ENCODE results near the gene BEGAIN.

Gene BEGAIN

DNA sequence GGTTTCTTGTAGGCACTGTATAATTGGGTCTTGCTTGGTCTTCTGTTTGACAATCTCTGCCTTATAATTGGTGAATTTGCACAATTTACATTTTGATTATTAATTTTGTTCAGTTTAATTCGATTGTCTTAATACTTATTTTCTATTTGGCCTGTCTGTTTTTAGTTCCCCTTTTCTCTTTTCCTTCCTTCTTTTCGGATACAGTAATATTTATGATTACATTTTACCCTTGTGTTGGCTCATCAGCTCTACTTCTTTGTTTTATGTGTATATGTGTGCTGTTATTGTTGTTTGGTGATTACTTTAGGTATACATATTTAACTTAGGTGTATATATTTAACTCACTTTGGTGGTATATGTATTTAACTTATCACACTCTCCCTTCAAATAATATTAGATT, 12.8 kb upstream of the BEGAIN start:
- no peak for FAIRE-seq

DNA sequence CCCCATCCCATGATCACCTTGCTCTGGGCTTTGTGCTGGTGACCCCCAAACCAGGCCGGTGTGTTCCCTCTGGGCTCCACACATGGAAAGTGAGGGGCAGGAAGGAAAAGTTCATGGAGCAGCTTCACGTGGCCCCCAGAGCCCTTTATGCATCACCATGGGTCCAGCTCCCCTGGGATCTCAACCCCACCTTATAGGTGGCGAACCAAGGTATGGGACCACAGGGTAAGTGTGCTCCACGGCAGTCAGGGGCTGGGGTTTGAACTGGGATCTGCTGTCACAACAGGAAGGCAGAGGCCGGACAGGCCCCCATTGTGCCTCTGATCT, 7.4 kb upstream of the BEGAIN start:
- FAIRE-seq: no peak

DNA sequence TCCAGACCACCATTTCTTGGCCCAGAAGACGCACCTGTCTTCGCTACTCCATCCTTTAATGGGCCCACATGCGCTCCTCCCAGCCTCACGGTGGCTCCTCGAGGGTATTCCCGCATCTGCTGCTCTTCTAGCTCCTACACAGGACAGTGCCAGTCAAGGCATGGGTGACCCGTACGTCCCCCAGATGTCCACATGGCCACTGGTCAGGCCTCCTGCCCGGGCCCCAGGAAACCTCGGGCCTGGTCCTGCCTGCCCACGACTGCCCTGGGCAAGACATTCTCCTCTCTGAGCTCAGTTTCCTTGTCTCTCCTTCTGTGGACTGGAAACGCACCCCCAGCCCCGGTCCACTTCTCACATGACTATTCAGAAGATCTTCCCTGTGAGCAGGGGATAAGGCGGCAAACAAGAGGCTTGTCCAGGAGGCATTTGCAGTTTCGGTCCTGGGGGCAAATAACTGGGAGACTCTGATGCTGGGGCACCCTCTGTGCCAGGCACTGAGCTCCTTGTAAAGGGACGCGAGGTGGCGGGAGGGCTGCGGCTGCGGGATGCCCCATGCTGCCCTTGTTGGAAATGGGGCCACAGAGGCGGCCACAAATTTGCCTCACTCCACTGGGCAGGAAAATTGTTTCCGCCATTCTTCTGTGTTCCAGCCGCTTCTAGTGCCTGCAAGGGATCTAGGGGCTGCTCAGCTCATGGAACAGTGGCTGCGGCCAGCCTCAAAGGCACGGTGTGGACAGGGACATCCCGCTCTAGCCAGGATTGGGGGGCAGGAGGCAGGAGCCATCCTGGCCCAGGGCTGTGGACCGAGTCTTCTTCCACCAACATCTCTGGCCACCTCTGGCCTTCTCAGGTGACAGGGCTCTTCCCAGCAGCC, 6.8 kb upstream of the BEGAIN start:
- FAIRE-seq: no peak

DNA sequence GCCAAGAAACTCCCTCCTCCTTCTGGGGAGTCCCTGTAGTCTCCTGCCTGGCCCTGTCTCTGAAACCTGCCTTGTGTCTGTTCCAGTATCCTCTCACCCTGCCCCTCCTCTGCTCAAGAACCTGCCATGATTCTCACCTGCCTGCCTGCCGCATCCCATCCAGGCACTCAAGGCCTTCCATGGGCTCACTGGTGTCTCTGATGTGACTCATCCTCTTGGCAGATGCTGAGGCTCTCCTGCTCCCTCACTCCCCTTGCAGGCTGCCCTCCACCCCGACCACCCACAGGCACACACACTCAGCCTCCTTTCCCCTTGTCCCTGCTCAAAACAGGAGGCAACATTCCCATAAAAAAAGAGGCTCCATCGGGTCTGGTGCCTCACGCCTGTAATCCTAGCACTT, 5.8 kb upstream of the BEGAIN start:
- FAIRE-seq: no peak

DNA sequence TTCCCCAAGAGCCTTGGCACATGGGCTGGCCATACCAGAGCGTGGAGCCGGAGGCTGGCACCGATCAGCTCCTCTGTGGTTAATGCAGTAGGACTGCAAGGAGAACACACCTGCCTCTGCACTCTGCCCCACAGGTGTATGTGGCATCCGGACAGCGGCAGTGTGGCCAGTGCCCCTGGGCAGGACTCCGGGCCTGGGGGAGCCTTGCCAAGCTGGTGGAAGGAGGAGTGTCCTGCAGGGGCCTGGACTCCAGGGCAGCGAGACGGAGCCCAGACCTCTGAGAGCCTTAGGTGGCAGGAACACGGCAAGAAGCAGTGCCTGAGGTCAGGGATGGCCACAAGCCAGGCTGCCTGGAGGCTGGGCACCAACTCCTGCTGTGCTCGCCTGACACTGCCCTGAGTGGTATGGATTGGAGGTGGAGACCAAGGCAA, 5.3 kb upstream of the BEGAIN start:
- FAIRE-seq: no peak

DNA sequence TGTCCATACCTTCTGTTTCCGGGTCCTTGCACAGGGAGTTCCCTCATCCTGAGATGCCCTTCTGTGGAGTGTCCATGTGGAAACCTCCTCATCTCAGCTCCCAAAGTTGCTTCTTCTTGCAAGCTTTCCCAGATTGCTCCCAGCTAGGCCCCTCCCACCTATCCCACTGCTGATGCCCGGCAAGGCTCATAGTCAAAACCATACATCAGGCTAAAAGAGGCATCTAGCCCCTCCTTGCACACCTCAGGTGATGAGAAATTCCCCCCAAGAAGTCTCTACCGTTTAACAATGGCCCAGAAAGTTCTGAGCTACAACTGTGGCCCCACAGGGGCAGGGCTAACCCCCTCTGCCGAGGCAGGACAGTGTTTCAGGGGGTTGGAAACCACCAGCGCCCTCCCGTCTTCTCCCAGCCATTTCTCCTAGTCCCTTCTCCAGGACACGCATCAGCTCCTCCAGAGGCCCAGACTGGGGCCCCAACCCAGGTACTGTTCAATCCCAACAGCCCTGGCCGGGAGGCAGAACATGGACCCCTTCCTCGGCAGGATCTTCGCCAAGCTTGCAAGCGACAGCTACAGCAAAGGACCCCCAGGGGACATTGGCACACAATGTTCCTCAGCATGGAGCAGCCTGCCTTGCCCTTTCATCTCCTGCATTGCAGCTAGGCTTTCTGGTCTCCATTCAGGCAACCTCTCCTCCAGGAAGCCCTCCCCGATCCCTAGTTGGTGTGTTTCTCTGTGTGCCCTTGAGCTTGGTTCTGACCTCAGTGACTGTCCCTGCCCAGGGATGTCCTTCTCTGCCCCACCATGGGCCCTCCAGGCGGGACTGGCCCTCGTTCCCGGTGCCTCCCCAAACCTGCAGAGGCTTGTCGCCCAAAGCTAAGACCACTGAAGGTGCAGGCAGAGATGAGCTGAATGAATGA, 4.5 kb upstream of the BEGAIN start:
- FAIRE-seq: no peak

DNA sequence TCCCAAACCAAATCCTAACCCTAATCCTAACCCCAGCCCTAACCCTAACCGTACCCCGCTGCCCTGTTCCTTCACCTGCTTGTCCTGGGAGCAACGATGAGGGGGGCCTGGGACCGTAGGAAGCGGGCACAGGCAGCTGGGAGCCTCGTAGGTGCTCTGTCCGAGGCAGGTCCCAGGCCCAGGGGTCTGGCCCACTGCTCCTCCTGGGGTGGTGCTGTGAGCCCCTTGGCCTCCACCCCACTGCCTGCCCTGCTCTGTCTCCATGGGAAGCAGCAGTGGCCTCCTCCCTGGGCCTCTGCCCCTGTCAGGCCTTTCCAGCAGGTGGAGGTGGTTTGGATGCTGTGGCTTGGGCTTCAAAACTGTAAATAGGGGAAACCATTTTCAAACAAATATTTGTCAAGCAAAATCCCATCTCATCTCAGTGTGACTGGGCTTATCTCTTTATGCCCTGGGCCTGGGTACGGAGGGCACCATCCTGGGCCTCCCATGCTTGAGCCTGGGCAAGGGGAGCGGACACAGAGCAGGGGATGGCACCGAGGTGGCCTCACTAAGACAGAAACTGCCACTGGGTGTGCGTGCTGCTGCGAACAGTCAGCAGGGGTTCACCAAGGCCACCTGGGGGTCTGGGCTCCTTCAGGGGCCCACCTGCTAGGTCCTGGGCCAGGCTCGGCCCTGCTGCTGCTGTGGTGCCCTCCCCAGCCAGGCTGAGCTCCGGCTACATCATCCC, 3.7 kb upstream of the BEGAIN start:
- FAIRE-seq: no peak

DNA sequence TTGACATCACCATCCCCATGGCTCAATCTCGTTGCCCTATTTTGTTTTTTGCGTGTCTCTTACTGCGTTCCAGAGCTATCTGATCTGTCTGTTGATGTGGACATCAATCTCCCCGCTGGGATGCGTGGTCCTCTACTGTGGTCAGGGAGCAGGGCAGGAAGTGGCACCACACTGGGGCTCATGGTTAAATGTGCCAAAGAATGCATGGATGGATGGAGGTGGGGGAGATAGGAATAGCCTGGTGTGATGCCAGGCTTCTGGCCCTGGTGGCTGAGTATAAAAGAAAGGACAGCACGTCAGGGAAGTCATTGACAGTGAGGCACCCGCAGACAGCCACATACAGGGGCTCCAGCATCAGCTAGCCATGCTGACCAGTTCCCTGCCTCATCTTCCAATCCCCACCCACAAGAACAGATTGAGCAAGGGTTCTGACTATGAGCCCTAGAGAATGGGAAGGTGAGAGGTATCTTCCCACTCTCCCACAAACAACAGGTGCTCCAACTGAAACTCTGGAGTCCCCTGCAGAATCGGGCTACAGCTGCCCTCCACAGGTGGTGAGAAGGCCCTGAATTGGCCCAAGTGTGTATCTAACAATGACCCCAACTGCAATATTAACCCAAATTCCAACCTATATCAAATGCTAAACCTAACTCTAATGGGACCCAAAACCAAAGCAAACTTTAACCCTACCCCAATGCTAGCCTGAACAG, 2.7 kb upstream of the BEGAIN start:
- no peak for FAIRE-seq

DNA sequence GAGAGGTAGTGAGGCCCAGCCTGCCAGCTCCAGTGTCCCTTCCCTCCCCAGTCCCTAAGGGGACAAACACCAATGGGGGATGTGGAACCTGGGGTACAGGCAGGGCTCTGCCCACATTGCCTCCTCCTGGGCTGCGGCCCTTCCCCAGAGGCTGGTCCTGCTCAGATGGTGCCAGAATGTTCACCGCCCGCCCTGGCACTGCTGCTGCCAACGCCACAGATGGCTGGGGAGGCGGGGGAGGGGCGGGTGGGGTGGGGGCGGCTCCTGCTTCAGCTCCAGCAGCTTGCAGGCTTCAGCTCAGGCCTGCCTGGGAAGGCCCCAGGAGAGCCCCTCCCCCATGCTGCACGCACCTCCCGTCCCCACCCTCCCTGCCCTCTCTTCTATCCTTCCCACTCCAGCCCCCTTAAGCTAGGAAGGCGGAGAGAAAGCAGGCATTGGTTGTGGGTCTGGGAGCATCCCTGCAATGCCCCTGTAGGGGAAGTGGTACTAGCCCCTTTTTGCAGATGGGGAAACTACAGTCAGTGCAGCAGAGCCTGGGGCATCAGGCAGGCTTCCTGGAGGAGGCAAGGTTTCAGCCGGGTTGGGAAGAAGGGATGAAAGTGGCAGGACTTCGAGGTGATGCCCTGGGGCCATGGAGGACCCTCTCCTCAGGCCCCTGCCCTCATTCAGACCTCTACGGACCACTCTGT, 2.0 kb upstream of the BEGAIN start:
- FAIRE-seq: no peak

DNA sequence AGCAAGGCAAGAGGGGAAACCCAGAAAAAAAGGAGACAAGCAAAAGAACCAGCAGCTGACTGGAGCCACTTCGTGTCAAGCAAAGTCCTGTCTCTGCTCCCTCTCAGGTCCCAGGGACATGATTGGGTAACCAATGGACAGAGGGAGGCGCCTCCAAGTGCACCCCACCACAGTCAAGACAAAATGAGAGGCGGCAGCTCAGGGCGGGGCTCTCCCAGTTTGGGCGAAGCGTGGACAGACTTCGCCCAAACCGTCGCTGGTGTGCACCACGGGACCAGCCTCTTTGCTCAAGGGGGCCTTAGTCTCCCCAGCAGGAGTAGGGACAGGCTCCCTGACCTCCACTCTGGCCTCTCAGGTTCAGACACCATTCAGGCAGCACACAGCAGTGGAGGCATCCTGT, 1.5 kb upstream of the BEGAIN start:
- FAIRE-seq: no peak

DNA sequence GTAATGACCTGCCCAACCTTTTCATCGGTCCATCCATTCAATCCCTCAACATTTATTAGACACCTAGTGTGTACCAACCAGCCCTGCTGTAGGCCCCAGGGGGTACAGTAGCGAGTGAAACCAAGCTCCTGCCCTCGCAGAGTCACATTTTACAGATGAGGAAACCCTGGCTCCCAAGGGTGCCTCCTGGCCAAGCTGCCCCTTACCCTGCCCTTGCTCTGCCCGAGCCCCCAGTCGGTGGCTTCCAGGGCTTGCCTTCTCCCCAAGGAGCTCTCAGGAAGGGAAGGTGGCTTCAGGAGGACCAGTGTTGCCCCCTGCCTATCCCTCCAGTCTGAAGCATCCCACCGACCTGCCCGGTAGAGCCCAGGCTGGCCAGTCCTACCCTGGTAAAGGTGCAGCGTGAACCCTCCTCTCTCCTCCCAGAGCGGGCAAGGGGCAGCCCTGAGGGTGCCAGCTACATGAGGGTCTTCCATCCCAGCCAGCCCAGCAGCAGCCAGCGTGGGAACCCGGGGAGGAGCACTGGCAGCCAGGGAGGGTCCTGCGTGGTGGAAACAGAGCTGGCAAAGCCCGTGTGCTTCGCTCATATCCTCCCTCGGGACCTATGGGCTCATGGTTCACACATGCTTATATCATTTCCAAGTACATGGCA, 670 bp upstream of the BEGAIN start:
- FAIRE-seq: no peak

DNA sequence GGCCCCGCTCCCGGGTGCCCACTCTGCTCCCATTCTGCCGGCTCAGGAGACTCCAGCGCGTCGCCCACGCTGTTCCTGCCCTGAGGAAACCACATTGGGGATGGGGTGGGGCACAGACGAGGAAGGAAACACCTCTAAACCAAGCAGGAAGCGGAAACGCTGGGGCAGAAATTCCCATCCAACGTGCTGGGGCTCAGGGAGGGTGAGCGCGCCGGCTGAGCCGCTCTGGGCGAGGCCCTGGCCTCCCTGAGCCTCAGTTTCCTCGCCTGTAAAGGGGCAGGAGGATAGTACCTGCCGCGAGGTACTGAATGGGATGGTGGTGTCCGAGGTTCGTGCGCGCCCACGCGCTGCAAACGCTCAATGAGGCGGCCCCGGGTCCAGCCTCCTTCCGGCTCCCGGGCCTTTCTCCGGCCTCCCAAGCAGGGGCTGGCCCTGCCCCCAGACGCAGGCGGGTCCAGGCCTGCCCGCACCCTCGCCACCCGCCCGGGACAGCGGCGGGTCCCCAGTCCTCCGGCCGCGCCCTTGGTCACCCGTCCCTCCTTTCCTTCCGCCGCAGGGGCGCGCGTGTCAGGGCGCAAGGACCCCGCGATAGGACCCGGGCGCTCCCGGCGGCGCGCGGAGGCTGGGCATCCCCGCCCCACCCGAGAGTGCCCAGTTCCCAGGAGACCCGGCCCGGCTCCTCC, 673 bp downstream of the BEGAIN start:
- FAIRE-seq: no peak

DNA sequence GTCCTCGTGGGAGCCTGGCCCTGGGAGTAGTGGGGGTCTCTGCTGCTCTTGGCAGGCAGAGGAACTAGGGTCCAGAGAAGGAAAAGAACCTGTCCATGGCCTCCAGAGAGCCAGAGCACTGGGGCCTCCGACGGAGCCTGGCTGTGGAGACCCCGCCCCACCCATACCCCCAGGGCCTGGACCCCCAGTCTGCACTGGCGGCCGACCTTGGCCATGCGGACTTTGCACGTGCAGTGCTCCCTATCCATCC, 1.1 kb downstream of the BEGAIN start:
- FAIRE-seq: no peak

DNA sequence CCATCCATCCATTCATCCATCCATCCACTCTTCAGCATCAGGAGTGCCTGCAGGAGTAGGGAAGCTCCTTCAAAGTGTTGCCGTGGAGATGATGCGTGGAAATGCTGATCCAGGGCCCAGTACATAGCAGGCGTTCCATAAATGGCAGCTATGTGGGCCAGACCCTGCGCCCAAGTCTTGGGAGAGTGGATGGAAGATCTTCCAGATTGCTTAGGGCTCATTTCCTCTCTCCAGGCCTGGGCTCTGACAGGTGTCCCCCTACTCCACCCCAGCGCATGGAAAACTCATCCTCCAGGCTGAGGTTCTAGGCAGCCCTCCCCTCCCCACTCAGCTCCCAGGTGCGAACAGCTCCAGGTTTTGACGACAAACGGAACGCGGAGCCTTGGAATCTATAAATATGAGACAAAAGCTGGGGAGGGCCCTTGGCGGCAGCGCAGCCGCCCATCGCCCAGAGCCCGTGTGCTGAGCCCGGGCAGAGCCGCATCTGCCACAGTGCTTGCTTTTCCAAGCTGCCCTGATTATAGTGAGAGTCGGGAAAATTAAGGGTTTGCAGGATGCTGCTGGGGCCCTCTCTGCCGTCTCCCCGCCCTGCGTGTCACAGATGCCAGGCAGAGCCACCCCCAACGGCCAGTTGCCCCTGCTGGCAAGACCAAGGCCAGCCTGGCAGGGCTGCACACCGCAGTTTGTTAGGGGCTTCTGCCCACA, 1.6 kb downstream of the BEGAIN start:
- no peak for FAIRE-seq

DNA sequence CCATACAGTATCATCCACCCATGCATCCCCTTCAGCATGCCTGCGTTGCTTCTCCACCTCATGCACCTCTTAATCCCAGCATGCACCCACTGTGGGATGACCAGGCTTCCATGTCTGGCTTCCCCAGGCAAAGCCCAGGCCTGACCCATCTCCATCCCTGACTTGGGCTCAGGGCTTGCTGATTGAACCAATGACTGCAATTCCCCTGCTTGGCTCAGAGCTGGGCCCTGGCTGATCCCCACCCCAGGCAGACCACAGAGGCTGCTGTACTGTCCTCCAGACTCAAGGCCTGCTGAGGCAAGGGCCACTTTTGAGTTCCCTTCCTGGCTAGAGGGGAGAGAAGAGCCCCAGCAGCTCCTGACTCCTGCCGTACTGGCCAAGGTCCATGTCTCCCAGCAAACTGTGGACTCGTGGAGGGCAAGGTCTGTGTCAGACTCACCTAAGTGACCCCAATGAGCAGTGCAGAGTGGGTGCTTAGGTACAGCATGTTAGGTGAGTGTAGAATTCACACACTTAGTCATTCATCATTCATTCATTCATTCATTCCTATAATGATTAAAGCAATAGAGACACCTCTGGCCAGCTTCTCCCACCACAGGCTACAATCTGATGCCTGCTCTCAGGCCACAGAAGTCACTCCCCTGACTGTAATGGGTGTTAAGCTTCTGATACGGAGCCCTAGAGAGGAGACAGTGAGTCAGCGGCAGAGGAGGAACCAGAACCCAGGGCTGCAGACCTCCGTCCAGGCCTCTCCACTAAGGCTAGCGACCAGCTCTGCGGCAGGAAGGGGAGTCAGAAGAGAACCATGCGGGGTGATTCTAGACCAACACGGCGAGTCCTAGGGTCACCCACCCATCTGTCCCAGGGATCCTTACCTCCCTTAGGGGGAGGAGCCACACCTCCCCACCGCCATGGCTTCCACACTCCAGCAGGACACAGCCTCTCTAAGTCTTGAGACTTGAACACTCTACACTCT, 2.9 kb downstream of the BEGAIN start:
- no peak for FAIRE-seq

DNA sequence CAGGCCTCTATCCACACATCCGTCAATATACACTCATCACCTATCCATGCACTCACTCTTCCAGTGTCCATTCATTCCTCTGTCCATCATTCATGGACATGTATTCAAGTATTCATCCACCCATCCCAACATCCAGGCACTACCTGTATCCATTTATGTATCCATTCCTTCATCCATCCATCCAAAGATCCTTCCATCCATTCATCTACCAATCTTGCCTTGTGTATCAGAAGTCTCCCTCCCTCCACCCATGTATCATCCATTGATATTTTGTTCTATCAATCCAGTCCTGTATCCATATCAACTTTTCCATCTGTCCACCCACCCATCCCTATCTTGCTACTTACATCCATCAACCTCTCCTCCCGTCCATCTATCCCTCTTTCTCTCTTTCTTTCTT, 4.0 kb downstream of the BEGAIN start:
- no peak for FAIRE-seq

DNA sequence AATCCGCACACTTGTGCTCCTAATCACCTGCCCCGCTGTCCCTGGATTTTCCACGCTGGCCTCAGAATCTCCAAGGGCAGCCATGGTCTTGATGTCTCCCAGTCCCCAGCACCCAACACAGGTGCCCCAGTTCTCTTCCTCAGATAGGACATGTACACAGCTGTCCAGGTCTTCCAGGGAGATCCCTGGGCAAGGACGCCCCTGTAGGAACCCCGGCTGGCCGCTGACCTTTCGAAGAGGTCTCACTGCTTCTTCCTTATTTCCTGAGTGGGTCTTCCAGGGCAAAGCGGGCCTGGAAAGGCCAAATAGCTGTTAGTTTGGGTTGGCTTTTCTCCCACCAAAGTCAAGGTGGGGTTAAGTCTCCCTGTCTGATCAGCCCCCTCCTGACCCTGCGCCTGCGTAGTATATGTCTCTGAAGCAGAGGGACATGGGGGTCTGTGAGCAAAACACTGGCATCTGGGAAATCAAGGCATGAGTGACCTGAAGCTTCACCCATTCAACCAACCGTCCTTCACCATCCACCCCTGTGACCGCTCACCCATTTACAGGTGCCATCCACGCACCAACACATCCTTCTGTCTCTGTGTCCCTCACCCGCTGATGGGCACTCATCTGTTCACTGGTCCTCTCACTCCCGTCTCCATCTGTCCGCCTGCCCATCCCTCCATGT, 4.6 kb downstream of the BEGAIN start:
- no peak for FAIRE-seq

DNA sequence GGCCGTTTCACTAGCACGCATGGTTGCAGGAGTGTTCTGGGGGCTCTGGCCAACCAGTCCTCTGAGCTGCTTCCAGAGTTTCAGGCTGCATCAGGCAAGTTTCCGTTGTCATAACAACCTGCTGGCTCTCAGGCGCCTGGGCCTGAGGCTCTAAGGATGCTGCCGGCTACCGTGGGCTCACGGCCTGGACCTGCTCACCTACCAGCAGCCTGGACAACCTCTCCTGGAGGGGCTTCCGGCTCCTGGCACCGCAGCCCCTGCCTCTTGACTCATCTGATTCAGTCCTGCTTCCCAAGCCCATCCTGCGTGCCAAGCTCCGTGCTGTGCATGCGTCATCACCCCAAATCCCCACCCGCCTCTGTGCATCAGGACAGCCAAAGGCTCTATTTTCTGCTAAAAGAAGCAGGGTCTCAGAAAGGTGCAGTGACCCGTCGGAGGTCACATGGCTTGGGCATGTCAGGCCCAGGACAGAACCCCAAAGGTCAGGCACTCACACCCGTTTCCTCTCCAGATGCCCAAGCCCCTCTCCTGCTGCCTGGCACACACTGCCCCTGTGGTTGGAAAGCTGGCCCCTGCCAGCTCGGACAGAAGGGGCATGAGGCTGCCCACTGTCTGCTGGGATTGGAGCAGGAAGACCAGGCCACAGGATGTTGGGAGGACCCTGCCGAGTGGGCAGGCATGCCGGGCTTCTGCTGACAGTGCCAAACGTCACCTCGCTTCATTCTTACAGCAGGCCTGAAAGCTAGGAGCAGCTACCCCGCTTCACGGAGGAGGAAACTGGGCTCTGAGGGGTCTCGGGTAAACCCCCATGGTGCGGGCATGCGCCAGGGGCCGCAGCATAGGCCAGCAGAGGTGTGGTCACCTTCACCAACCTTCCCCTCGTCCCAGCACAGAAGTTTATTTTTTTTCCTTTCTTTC, 5.7 kb downstream of the BEGAIN start:
- no peak for FAIRE-seq

All from G401.6 (cell line).